ENCODE results near the gene EDA.

DNA sequence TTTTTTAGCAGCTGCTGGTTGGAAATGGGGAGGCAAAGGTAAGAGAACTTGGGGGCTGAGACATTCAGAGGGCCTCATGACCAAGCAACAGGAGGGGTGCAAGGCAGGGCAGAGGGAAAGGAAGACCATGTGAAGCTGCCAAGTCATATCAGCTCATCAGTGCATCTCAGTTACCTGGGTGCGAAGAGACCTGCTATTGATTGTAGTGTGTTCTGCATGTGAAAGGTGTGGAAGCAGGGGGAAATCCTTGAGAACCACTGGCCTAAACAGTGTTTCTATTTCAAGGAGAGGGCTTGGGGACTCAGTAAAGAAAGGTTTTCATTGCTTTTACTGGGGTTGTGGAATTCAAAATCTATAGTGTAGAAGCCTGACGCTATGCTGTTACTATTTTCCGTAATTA is 47.1 kb upstream of the EDA start:
- TF ChIP-seq CTCF (IDR thresholded peaks at IDR 0.05; ENCODE audit: low read length) (no peak), EZH2phosphoT487 (IDR thresholded peaks at IDR 0.05; ENCODE audit: low read length) (no peak)
